Ectodermal cell (in vitro differentiated cells): ENCODE measurements around the gene CCDC28B.

ENCODE experiments used
- H3K27ac ChIP-seq: 2 replicates; pipeline ENCODE4 v1.7.0; 2013; ENCODE audit warnings: mild to moderate bottlenecking, low read depth, low read length; ENCODE audit not compliant: insufficient read depth, poor library complexity, severe bottlenecking
- H3K27me3 ChIP-seq: 2 replicates; pipeline ENCODE4 v1.7.0; 2013; ENCODE audit warnings: mild to moderate bottlenecking, low read length; ENCODE audit not compliant: insufficient read depth, control insufficient read depth, poor library complexity, severe bottlenecking
- H3K36me3 ChIP-seq: one replicate; pipeline ENCODE4 v1.7.0; 2013; ENCODE audit warnings: low read length; ENCODE audit not compliant: control insufficient read depth, insufficient read depth
- H3K4me1 ChIP-seq: one replicate; pipeline ENCODE4 v1.7.0; 2013; ENCODE audit warnings: low read length; ENCODE audit not compliant: control insufficient read depth, insufficient read depth
- H3K4me3 ChIP-seq: 2 replicates; pipeline ENCODE4 v1.7.0; 2013; ENCODE audit warnings: low read depth, low read length, control low read depth; ENCODE audit not compliant: insufficient read depth
- H3K9me3 ChIP-seq: 2 replicates; pipeline ENCODE4 v1.7.0; 2013; ENCODE audit warnings: mild to moderate bottlenecking, low read length, moderate library complexity; ENCODE audit not compliant: control insufficient read depth
- WGBS, 2 experiments: methylation state at CpG; one replicate each; pipeline ENCODE4 v1.1.7; 2013; ENCODE audit warnings: missing lambda C conversion rate in 2 of 2; 5-methylcytosine and 5-hydroxymethylcytosine counted together

CCDC28B gene

DNA sequence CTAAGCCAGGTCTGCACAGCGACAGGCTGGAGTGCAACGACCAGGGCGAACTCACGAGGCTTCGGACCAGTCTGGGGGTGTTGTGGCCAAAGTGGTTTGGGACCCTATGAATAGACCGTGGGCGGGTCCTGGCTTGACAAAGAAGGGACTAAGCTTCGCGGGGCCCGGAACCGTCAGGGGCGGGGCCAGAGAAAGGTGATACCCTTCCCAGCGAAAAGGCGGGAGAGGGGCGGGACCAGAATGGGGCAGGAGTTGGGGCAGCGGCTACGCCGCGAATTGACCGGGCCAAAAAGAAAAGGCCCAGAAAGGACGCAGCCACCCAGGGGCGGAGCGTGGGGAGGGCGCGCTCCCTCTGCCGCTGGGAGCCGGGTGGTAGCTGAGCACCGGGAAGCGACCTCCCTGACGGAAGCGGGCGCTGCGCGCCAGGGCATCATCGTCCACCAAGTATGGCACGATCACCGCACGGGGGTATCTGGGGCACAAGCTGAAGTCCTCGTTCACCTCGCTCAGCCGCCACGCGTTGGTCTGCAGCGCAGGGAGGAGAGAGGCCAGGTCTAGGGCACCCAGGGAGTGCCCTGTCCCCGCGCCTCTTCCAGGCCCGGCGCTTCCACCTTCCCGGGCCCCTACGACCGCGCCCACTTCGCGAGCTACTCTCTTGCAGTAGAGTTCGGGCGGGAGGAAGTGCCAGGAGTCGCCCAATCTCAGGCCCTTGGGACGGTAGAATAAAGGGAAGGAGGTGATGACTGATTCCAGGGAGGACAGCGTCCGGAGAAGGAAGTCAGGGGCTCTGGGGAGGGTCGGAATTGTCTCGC lies 40.0 kb downstream of the CCDC28B start:
- Histone ChIP-seq H3K4me3 (peak overlapping the region; percentile 82), H3K9me3 (no peaks in the 10 kb centered on the region), H3K4me1 (peaks cover 11% of the 10 kb centered on the region), H3K27me3 (no peaks in the 10 kb centered on the region), H3K36me3 (no peaks in the 10 kb centered on the region), H3K27ac (peak overlapping the region; percentile 61)
- 0 to 1% methylated on average over 62 of the region's 62 CpGs for WGBS, 2 experiments

DNA sequence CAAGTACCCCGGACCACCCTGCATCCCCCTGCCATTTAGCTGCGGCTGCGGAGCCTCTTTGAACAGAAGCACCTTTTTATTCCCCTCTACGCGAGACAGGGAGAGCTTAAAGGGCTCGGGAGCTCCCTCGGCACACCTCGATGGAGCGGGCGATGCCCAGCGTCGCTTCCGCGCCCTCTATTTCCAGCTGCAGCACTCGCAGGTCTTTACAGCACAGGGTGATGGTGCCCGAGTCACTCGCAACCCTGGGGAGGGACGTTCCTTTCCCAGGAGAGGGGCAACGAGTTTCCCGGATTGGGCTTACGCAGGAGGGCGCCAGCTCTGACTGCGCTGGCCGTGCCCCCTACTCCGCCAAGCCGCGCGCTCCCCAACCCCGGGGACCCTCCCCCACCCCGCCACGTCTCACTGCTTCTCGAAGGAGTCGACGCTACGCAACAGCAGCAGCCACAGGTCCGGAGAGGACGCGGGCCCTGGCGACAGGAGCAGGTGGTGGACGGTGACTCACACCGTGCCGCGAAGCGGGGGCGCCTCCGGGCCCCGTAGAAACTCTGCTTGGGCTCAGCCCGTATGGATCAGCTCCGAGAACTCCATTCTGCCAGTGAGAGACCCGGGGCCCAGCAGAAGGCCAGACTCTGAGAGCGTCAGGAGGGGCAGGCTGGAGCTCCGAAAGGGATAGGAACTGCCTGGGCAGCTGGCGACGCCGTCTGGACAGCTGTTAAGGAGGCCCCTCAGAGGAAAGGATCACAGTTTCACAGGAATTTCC lies 40.8 kb downstream of the CCDC28B start:
- WGBS, 2 experiments = 0 to 1% methylated on average over 55 of the region's 55 CpGs
- H3K27ac ChIP-seq = peak overlapping the region; percentile 61

DNA sequence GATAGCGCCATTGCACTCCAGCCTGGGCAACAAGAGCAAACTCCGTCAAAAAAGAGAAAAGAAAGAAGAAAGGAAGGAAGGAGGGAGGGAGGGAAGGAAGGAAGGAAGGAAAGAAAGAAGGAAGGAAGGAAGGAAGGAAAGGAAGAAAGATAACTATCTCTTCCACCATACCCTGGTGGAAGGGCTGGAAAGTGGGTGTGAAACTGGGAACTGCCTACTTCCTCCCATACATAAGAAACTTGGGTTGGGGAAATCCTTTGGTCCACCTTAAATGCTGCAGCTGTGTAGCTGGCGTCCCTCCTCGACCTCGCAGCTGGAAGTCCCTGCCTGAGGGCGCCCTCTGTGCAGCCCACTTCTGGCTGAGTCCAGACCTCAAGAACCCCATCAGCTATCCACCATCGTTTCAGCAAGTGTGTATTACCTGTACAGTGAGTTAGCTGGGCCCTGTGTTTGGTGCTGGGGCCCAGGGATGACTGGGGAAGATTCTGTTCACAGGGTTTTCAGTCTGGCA lies 42.0 kb downstream of the CCDC28B start:
- Histone ChIP-seq H3K4me3 (peak overlapping the region; percentile 16), H3K9me3 (no peaks in the 10 kb centered on the region), H3K4me1 (peaks cover 11% of the 10 kb centered on the region), H3K27me3 (no peaks in the 10 kb centered on the region), H3K27ac (no peak overlapping the region), H3K36me3 (no peaks in the 10 kb centered on the region)
- 28 to 31% methylated on average over 7 of the region's 7 CpGs for WGBS, 2 experiments

More for the DNA sequence above, 40.8 kb downstream of the CCDC28B start:
- no peaks in the 10 kb centered on the region for H3K36me3 ChIP-seq
- H3K27me3 ChIP-seq = no peaks in the 10 kb centered on the region
- peak overlapping the region; percentile 82 for H3K4me3 ChIP-seq
- no peaks in the 10 kb centered on the region for H3K9me3 ChIP-seq
- peaks cover 11% of the 10 kb centered on the region for H3K4me1 ChIP-seq

DNA sequence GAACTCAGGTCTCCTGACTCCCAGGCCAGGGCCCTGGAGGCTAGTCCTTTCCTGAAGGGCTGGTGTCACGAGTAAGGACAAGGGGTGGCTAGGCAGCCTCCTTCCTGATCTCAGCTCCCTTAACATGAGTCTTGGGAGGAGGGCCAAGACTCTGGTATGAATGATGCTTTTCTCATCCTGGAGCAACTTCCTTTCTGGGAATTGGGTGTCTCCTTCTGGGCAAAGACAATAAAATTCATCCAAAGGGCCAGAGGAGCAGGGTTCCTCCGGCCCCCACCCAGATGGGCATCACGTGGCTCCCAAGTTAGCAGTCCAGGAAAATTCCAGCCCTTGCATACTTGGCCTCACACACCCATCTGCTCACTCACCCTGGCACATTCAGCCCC lies 46.5 kb downstream of the CCDC28B start, which contains the start of gene FAM167B:
FAM167B (plus strand) TSS at position 335 of the 386 bp plus-strand sequence. CDS start 200 bp downstream, outside the sequence.
- Histone ChIP-seq H3K36me3 (no peaks in the 10 kb centered on the region), H3K27ac (no peak within 1 kb of the TSS), H3K4me1 (peaks cover 13% of the 10 kb centered on the region), H3K27me3 (no peaks in the 10 kb centered on the region), H3K4me3 (no peak within 1 kb of the TSS), H3K9me3 (no peaks in the 10 kb centered on the region)
- WGBS, 2 experiments = 93% methylated on average over 3 of the region's 3 CpGs

DNA sequence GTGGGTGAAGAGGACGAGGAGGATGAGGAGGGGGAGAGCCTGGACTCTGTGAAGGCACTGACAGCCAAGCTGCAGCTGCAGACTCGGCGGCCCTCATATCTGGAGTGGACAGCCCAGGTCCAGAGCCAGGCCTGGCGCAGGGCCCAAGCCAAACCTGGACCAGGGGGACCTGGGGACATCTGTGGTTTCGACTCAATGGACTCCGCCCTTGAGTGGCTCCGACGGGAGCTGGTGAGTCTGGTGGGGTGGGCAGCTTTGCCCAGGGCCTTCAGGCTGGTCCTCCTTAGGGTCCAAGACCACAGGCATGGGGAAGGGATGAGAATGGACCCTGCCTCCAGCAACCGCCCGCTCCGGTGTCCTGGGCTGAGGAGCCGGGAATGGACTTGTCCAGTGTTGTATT lies 47.1 kb downstream of the CCDC28B start:
- Histone ChIP-seq H3K27me3 (no peaks in the 10 kb centered on the region), H3K4me1 (peaks cover 7% of the 10 kb centered on the region), H3K36me3 (no peaks in the 10 kb centered on the region), H3K9me3 (no peaks in the 10 kb centered on the region), H3K4me3 (no peak overlapping the region), H3K27ac (no peak overlapping the region)
- WGBS, 2 experiments = 94 to 95% methylated on average over 12 of the region's 12 CpGs

DNA sequence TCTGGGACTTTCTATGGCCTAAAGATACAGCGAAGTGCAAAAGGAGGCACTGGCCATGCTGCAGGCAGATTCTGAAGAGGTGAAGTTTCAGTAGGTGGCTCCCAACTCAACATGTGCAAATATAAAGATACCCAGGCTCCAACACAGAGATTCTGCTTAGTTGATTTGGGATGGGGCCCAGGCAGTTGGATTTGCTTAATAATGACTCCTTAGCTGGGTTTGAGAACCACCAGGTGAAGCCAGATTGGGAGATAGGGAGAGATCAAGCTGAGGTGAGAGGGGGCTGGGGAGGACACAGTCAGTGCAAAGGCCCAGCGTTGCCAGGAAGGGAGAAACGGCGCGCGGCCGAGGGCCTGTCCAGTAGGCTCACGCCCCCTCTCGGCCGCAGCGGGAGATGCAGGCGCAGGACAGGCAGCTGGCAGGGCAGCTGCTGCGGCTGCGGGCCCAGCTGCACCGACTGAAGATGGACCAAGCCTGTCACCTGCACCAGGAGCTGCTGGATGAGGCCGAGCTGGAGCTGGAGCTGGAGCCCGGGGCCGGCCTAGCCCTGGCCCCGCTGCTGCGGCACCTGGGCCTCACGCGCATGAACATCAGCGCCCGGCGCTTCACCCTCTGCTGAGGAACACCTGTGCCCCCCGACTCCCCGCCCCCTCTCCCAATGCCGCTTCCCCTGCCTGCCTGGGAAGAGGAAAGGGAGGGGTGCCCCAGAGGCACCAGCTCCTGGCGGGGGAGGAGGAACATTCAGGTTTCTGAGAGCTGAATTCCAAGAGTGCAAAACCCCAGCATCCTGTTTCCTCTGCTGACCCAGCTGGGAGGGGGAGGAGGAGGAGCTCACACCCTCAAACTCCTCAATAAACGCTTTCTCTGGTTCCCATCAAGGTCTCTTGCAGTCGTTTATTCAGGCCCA lies 47.8 kb downstream of the CCDC28B start:
- H3K27me3 ChIP-seq = no peaks in the 10 kb centered on the region
- H3K4me3 ChIP-seq = peak overlapping the region; percentile 24
- no peaks in the 10 kb centered on the region for H3K9me3 ChIP-seq
- H3K36me3 ChIP-seq = no peaks in the 10 kb centered on the region
- WGBS, 2 experiments = 7 to 8% methylated on average over 31 of the region's 31 CpGs
- peaks cover 4% of the 10 kb centered on the region for H3K4me1 ChIP-seq
- no peak overlapping the region for H3K27ac ChIP-seq

DNA sequence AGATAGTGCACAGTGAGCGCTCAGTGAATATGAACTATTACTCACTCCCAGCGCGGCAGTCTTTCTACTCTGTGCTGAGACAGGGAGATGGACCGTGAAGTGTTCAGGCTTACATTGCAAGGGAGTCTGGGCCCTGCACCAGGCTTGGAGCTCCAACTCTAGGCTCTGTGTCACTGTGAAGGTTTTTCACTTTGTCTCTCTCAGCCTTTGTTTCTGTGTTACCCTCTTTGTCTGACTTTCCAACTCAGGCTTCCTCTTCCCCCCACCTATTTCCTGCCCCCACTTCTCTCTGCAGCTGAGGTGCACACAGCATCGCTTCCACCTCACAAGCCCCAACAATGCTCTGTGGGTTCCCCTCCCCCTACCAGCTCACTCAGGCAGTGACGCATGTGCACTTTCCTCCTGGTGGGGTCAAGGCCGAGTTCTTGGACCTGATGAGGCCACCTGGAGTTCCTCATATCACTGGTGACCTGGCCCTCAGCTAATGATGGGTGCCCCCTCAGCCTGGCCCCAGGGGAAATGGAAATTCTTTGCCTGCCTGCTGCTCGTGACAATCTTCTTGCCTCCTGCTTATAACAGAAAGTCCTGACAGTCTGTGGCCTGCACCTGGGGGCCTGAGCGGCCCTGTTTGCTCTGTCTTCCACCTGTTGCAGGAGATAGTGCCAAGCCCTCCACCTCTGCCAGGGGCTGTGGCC lies 49.6 kb downstream of the CCDC28B start:
- no peak overlapping the region for H3K4me3 ChIP-seq
- no peak overlapping the region for H3K27ac ChIP-seq
- H3K9me3 ChIP-seq = no peaks in the 10 kb centered on the region
- H3K27me3 ChIP-seq = no peaks in the 10 kb centered on the region
- peaks cover 4% of the 10 kb centered on the region for H3K4me1 ChIP-seq
- H3K36me3 ChIP-seq = no peaks in the 10 kb centered on the region
- WGBS, 2 experiments = 74 to 79% methylated on average over 9 of the region's 9 CpGs

DNA sequence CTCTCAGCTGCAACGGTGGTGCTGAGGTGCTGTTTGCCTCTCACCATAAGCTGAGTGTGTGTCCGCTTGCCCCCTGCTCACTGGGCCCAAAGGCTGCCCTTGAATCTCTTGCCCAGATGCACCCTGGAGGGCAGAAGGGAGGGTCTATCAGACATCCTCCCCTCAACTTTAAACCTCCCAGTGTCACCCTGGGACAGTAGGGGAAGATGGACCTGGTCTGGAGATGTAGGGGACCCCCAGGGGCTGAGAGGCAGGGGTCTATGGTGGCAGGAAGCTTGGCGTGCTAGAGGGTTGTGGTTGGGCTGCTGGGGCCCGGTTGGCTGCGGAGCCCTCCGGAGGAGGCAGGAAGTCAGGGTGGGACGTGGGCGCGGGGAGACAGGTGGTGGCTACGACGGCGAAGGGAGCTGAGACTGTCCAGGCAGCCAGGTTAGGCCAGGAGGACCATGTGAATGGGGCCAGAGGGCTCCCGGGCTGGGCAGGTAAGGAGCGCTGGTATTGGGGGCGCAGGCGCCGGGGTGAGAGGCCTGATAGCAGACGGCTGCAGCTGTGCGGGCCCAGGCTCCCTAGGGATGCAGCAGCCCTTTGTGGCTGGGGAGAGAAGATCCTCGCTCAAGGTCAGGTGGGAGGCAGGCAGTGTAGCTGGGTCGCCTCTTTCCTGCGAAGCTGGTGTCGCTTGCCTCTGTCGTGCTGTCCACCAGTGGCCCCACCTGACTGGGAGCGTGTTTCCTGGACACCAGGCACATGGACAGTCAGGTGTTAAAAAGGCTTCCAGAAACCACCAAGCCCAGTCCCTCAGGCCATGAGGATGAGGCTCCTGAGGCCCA lies 50.7 kb downstream of the CCDC28B start, which contains the start of gene LCK:
LCK (plus strand) TSS at position 373 of the 824 bp plus-strand sequence. CDS start 23,065 bp downstream, outside the sequence.
- H3K27ac ChIP-seq = no peak within 1 kb of the TSS
- no peaks in the 10 kb centered on the region for H3K36me3 ChIP-seq
- no peak within 1 kb of the TSS for H3K4me3 ChIP-seq
- peaks cover 4% of the 10 kb centered on the region for H3K4me1 ChIP-seq
- WGBS, 2 experiments = 88 to 91% methylated on average over 25 of the region's 25 CpGs
- no peaks in the 10 kb centered on the region for H3K27me3 ChIP-seq
- no peaks in the 10 kb centered on the region for H3K9me3 ChIP-seq
